HG02973 (cell line): ENCODE measurements around the gene MOSMO.

Experiments
- ATAC-seq: cut with Tn5 transposase; IDR thresholded peaks from one replicate; pipeline ENCODE4 v1.9.1; 2021; ENCODE audit warnings: moderate library complexity; ENCODE audit not compliant: unreplicated experiment

MOSMO gene

DNA sequence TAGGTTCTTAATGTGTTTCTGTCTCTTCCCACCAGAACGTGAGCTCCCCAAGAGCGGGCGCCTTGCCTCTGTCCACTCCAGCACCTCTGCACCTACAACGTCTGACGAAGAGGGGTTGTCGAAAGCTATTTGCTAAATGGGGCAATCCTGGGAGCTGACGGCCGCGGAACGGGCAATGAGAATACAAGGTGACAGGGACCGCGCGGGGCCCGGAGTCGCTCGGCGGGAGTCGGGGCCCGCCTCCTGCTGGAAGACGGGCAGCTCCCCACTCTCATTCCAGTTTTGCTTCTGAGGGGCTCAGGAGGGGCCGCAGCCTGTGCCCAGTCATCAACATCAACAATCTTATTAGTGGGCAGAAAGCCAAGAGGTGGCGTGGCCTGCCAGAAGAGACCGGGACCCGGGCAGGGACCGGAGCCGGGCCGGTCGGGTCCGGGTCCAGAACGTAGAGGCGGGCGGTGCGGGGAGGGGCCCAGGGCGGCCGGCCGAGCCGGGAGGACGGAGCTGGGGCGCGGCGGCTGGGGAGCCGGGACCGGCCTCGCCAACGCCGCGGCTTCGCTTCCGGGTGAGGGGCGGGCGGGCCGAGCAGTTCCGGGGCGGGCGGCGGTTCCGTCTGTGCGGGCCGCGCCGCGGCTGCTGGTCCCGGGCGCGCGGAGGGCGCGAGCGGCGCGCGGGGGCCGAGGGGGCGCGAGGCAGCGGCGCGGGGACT, at the start of gene MOSMO:
Gene MOSMO (plus strand): TSS at position 603 of the 706 bp plus-strand sequence. CDS start 191 bp downstream, outside the sequence.
- ATAC-seq, result no peak

DNA sequence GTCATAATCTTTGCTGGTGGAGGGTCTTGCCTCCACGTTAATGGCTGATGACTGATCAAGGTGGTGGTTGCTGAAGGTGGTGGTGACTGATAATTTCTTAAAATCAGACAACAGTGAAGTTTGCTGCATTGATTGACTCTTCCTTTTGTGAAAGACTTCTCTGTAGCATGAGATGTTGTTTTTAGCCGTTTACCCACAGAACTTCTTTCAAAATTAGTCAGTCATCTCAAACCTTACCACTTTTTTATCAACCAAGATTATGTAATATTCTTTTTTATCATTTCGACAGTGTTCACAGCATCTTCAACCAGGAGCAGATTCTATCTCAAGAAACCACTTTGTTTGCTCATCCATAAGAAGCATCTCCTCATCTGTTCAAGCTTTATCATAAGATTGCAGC, 48.9 kb upstream of the MOSMO start:
- no peak for ATAC-seq

DNA sequence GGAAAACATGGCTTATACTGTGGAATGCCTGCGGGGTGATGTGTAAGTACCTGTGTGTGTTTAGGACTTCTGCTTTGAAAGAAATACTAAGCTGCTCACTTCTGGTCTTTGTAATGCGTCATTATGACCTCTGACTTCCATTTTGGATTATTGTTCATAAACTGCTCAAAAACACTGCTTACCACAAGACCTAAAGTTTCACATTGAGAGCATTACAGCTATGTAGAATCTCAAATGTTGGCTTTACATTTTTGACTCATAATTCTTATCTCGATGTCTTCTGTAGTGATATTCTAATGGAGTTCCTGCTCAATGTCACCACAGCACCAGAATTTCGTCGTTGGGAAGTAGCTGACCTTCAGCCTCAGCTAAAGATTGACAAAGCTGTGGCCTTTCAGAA, 45.4 kb upstream of the MOSMO start:
- no peak for ATAC-seq

GRCh38 chr16:21963887-21964286, 44.0 kb upstream of the MOSMO start:
- no peak for ATAC-seq

- ATAC-seq, result no peak
Measured at GRCh38 chr16:21964353-21964752, 43.6 kb upstream of the MOSMO start.

GRCh38 chr16:21971856-21972255, 36.1 kb upstream of the MOSMO start:
- ATAC-seq, result no peak

DNA sequence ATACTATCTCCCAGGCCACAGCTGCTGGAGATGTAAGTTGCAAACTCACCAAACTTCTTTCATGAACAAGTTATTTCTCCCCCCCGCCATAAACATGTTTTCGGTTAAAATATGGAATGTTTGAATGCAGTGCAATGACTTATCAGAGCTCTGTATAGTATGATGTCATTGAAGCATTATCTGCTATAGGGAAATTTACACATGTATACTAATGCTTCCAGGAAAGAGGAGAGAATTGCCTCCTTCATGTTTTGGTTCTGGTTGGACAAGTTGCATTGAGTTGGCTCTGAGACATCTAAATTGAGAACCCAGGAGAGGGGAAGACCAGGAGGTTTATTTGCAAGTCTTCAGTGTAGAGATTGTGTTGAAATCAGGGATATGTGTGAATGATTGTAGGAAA, 34.0 kb upstream of the MOSMO start:
- no peak for ATAC-seq

- no peak for ATAC-seq
Measured at GRCh38 chr16:21980032-21980431, 27.9 kb upstream of the MOSMO start.

DNA sequence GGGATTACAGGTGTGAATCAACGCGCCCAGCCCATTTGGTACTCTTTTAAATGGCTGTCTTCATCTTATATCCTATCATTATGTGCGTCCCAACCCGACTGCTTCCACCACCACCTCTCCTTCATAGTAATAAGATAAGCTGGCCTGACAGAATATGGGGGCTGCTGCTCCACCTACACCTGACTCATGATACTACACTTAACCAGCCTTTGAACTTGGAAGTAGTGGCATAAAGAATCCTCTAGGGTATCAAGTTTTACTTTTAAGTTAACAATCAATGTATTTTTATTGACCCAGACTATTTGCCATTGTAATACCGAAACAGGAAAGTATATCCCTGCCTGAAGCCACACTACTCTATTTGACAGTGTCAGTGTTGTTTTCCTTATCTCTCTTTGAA, 25.8 kb upstream of the MOSMO start:
- no peak for ATAC-seq

DNA sequence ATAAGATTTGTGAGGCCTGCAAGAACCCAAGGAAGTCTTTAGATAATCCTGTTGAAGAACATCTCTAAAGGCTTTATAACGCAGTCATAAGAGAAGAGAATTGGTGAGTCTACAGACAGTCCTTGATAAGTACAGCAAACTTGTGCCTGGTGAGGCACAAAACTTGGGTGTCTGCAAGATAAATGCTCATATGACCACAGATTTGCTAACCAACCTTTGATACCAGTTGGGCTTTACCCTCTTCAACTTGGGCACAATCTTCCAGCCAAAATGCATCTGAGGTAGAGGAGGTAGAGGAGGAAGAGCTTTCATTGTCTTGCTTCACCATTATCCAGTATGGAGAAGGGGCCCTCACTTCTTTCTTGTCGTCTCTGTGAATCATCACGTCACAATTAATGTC, 23.8 kb upstream of the MOSMO start:
- no peak for ATAC-seq

DNA sequence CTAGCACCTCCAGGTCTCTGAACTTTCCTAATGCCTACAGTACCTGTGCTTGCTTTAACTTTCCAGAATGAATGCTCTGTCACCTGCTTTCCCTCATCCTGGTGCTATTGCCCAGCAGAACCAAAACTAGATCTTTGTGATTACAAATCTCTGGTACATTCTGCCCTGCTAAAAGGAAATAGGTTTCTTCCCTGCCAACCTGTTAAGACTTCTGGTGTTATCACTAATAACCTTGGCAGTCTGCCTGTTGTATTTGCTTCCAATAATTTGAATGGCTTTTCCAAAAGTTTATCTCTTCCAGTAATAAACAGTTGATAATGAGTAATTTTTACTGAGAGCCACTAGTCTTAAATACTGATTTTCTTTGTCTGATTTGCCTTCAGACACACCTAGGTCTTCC, 22.4 kb upstream of the MOSMO start:
- ATAC-seq, result no peak

DNA sequence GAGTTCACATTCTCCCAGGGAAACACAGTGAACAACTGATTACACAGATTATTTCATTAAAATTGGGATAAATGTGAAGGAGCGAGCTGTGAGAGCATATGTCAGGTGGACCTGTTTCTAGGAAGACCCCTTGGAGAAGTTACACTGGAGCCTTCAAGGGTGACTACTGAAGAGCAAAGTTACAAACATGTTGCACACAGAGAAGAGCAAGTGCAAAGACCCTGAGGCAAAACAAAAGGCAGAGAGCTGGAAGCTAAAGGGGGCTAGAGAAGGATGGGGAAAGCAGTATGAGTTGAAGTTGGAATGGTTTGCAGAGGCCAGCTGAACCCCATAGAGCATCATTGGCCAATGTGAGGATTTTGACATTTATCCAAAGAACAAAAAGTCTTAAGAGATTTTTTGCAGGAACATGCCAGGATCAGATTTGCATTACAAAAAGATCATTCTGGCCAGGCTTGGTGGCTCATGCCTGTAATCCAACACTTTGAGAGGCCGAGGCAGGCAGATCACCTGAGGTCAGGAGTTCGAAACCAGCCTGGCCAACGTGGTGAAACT, 21.1 kb upstream of the MOSMO start:
- no peak for ATAC-seq

GRCh38 chr16:21987498-21987897, 20.4 kb upstream of the MOSMO start:
- no peak for ATAC-seq

GRCh38 chr16:21989133-21989532, 18.8 kb upstream of the MOSMO start:
- ATAC-seq, result no peak

GRCh38 chr16:21989751-21990150, 18.2 kb upstream of the MOSMO start:
- ATAC-seq, result no peak

DNA sequence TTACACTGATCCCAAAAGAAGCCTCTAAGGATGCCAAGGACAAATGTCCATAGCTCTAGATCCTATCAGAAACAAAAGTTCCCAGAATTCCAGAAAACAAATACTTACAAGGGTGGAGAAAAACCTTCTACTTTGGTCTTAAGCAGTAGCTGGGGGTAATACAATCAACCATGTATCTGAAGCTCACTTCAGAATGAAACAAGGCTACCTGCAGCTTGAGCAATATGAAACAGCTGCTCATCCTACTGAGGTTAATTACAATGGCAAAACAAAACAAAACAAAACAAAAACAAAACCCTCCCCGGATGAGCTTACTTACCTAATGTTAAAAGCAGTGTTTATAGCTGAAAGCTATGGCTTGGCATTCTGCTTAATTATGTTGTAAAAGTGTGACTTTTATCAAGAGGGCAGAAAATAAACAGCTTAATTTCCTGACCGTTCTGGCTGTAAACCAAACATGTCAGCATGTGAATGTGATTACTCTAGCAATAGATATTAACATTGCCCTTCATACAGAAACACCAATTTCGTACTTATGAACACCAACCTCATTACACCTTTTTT, 17.4 kb upstream of the MOSMO start:
- no peak for ATAC-seq

DNA sequence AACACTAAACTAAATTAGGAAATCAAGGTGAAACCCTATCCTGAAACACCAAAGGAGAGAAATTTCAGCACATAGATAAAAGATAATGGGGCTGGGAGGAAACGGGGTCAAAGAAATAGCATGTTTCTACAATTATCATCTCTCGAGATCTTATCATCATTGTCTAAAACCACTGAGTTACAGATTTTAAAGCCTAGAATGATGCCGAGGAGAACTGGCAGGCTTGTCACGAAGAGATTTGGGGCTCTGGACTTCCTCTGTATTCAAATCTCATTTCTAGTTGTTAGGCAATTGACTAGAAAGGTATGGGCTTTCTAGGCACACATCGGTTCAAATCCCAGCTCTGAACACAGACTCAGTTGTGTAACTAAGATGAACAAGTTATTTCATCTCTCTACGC, 16.3 kb upstream of the MOSMO start:
- ATAC-seq, result no peak

DNA sequence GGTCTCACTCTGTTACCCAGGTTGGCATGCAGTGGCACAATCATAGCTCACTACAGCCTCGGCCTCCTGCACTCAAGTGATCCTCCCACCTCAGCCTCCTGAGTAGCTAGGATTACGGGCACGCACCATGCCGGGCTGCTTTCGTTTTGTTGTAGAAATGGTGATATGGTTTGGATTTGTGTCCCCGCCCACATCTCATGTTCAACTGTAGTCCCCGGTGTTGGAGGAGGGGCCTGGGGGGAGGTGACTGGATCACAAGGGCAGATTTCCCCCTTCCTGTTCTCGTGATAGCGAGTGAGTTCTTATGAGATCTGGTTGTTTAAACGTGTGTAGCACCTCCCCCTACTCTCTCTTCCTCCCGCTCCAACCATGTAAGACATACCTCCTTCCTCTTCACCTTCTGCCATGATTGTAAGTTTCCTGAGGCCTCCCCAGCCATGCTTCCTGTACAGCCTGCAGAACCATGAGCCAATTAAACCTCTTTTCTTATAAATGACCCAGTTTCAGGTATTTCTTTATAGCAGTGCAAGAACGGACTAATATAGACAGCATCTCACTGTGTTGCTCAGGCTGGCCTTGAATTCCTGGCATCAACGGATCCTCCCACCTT, 12.9 kb upstream of the MOSMO start:
- ATAC-seq, result no peak

GRCh38 chr16:21996923-21997696, 10.8 kb upstream of the MOSMO start:
- no peak for ATAC-seq

- no peak for ATAC-seq
Measured at GRCh38 chr16:21997697-21998480, 10.0 kb upstream of the MOSMO start.

DNA sequence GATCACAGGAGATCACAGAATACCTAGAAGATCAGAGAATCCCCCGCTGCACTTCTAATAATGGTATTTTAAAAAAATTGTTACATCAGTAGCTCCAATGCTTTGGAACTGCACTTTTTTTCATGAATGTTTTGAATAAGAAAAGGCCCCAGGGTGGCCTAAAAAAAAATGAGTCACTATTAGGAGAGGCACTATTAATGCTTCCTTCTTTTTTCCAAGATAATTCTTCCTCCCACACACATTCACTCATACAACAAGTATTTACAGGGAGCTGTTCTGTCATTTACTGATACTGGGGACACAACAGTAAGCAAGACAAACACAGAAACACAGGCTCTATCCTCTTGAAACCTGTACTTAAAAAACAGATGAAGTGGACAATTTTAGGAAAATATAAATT, 6.3 kb upstream of the MOSMO start:
- ATAC-seq, result no peak
